K562 (cell line): ENCODE results near the gene ERICH6. TPM values are rescaled to one million over a fixed set of nuclear protein-coding genes. Genes with fewer than 3 reads are reported as not detected.

Source experiments
- CBX3 ChIP-seq, 2 experiments: IDR thresholded peaks; 1 replicate in 1 of 2; 2 replicates in 1 of 2; pipeline ENCODE4 v1.6.1; 2012; ENCODE audit warnings: inconsistent platforms in 2 of 2, low read length in 2 of 2, borderline replicate concordance in 1 of 2, control low read depth in 1 of 2
- CBX5 ChIP-seq: IDR thresholded peaks from 2 replicates; pipeline ENCODE4 v1.6.1; 2014; ENCODE audit warnings: low read depth, borderline replicate concordance
- CHD1 ChIP-seq: fragments of 200-600 bp; sonication (generic); IDR thresholded peaks from one replicate; pipeline ENCODE4 v1.6.1; 2012; ENCODE audit warnings: mild to moderate bottlenecking, moderate library complexity, low read length, inconsistent platforms
- CREM ChIP-seq: IDR thresholded peaks from 2 replicates; pipeline ENCODE4 v1.6.1; 2014; ENCODE audit warnings: antibody characterized with exemption, low read depth
- CTBP1 ChIP-seq: fragments of 450-650 bp; IDR thresholded peaks from 2 replicates; pipeline ENCODE4 v1.6.1; 2016; ENCODE audit warnings: borderline replicate concordance
- DPF2 ChIP-seq: fragments of 450-650 bp; IDR thresholded peaks from 2 replicates; pipeline ENCODE4 v1.6.1; 2016
- EHMT2 ChIP-seq: fragments of 450-650 bp; IDR thresholded peaks from 2 replicates; pipeline ENCODE4 v1.6.1; 2018; ENCODE audit warnings: antibody characterized with exemption
- ESRRA ChIP-seq: fragments of 450-650 bp; IDR thresholded peaks from 2 replicates; pipeline ENCODE4 v1.6.1; 2014; ENCODE audit warnings: low read depth, mild to moderate bottlenecking, moderate library complexity, borderline replicate concordance
- FOXK2 ChIP-seq, 2 experiments: fragments of 450-650 bp; IDR thresholded peaks in 1 of 2; conservative IDR thresholded peaks in 1 of 2; 2 replicates each; pipeline ENCODE4 v1.6.1; 2016; ENCODE audit warnings: low read depth in 2 of 2, mild to moderate bottlenecking in 1 of 2
- GATA2 ChIP-seq: sonication (generic); formaldehyde crosslinking; IDR thresholded peaks from 2 replicates; pipeline ENCODE4 v1.4.0; 2020; ENCODE audit warnings: mild to moderate bottlenecking, missing genetic modification reagents
- GATAD2A ChIP-seq: fragments of 450-650 bp; IDR thresholded peaks from 2 replicates; pipeline ENCODE4 v1.6.1; 2017
- MECOM ChIP-seq: fragments of 250-450 bp; sonication (Bioruptor Pico); IDR thresholded peaks from 2 replicates; pipeline ENCODE4 v1.8.0; 2022; ENCODE audit warnings: inconsistent platforms
- MTA1 ChIP-seq: fragments of 450-650 bp; IDR thresholded peaks from 2 replicates; pipeline ENCODE4 v1.6.1; 2017; ENCODE audit warnings: borderline replicate concordance
- MXI1 ChIP-seq: IDR thresholded peaks from 2 replicates; pipeline ENCODE4 v1.6.1; 2011; ENCODE audit warnings: low read depth, mild to moderate bottlenecking, improper control_type of control experiment, low read length
- NCOA1 ChIP-seq: fragments of 450-650 bp; IDR thresholded peaks from 2 replicates; pipeline ENCODE4 v1.6.1; 2016; ENCODE audit warnings: low read depth
- NONO ChIP-seq, 2 experiments: fragments of 200-400 bp in 1 of 2; fragments of 450-650 bp in 1 of 2; formaldehyde crosslinking in 1 of 2; IDR thresholded peaks; 2 replicates each; pipeline ENCODE4 v1.6.1; 2017; ENCODE audit warnings: low read depth in 2 of 2, mild to moderate bottlenecking in 2 of 2, moderate library complexity in 2 of 2, low read length in 1 of 2
- TBL1XR1 ChIP-seq, 2 experiments: IDR thresholded peaks; 2 replicates each; pipeline ENCODE4 v1.6.1; 2012; ENCODE audit warnings: improper control_type of control experiment in 2 of 2, low read length in 2 of 2, mild to moderate bottlenecking in 1 of 2
- TOE1 ChIP-seq, 2 experiments: fragments of 450-650 bp in 1 of 2; sonication (generic) in 1 of 2; formaldehyde crosslinking in 1 of 2; IDR thresholded peaks; 2 replicates each; pipeline versions ENCODE4 v1.7.1 to v1.8.0; 2016 to 2022; ENCODE audit warnings: borderline replicate concordance in 2 of 2, mild to moderate bottlenecking in 2 of 2, antibody characterized with exemption in 1 of 2, inconsistent platforms in 1 of 2, low read depth in 1 of 2, missing genetic modification reagents in 1 of 2, moderate library complexity in 1 of 2
- TRIM24 ChIP-seq, 2 experiments: fragments of 450-650 bp; IDR thresholded peaks; 2 replicates each; pipeline ENCODE4 v1.6.1; 2016
- TRIM28 ChIP-seq: fragments of 450-650 bp; IDR thresholded peaks from 2 replicates; pipeline ENCODE4 v1.6.1; 2017
- ZNF12 ChIP-seq: sonication (generic); formaldehyde crosslinking; IDR thresholded peaks from 2 replicates; pipeline ENCODE4 v1.4.0; 2020; ENCODE audit warnings: mild to moderate bottlenecking, missing genetic modification reagents
- ZNF740 ChIP-seq, 3 experiments: fragments of 200-800 bp in 1 of 3; sonication (Bioruptor generic) in 1 of 3; sonication (generic) in 1 of 3; formaldehyde crosslinking in 1 of 3; IDR thresholded peaks; 2 replicates each; pipeline versions ENCODE4 v1.6.1 to v1.8.0; 2016 to 2022; ENCODE audit warnings: mild to moderate bottlenecking in 2 of 3, missing compliant biosample characterization in 2 of 3, missing genetic modification characterization in 2 of 3, missing genetic modification reagents in 1 of 3
- ZSCAN29 ChIP-seq: fragments of 450-650 bp; IDR thresholded peaks from 2 replicates; pipeline ENCODE4 v1.6.1; 2017
- polyA plus RNA-seq, 8 experiments: library from polyadenylated mRNA; depleted of rRNA in 4 of 8; stranded (reverse) in 5 of 8; unstranded in 3 of 8; fragments of >200 nt; fragmentation: Nextera tagmentation in 2 of 8; fragmentation: Illumina TruSeq in 1 of 8; extraction: Ambion mirVana in 2 of 8; extraction: Trizol in 1 of 8; gene quantifications; 2 replicates each; pipeline versions ENCODE4 v1.2.1 to v1.2.3, GENCODE V29; 2011 to 2014; ENCODE audit warnings: inconsistent platforms in 1 of 8, missing spikeins in 1 of 8
- total RNA-seq, 7 experiments: library from RNA; depleted of rRNA in 6 of 7; stranded (reverse); fragments of >200 nt in 6 of 7; fragmentation: Illumina TruSeq in 2 of 7; extraction: Trizol in 2 of 7; gene quantifications; 2 replicates each; pipeline versions ENCODE4 v1.2.1 to v1.2.3, GENCODE V29; 2011 to 2021; ENCODE audit warnings: low replicate concordance in 1 of 7
- TF ChIP-seq, protein P1 (sequence below): sonication (generic); IDR thresholded peaks from 2 replicates; pipeline ENCODE4 v1.6.1; 2016
- TF ChIP-seq, protein P2 (sequence below): sonication (generic); formaldehyde crosslinking; IDR thresholded peaks from 2 replicates; pipeline ENCODE4 v1.8.0; 2022; ENCODE audit warnings: mild to moderate bottlenecking, missing genetic modification reagents
- TF ChIP-seq, protein P3 (sequence below): sonication (generic); formaldehyde crosslinking; IDR thresholded peaks from 2 replicates; pipeline ENCODE4 v1.8.0; 2023; ENCODE audit warnings: mild to moderate bottlenecking, missing genetic modification reagents

The ERICH6 gene
- total and polyA plus RNA-seq, 9 of the 15 experiments (the other 6 are each of a cell fraction or from before 2014, with no cell fraction given) = not detected

GRCh38 chr3:150733373-150733935 is 29.7 kb upstream of the ERICH6 start (continued):
- TF ChIP-seq CREM (peak; percentile 56), TOE1 (IDR thresholded peaks at IDR 0.05; ENCODE audit: borderline replicate concordance) (peak; percentile 57; the same call in 1 of the 2 replicates), TOE1 (CRISPR knock-in tag; IDR thresholded peaks at IDR 0.05; ENCODE audit: borderline replicate concordance, low read depth) (no peak), ESRRA (peak; percentile 41; the same call in 1 of the 2 replicates), NCOA1 (peak; percentile 64; the same call in 1 of the 2 replicates), NONO (IDR thresholded peaks at IDR 0.05; ENCODE audit: low read depth in 2 of 2, low read length in 1 of 2) (peak in 1 of 2 experiments; percentile 9; a peak in 1 of 4 replicates), CBX3 (IDR thresholded peaks at IDR 0.05; ENCODE audit: borderline replicate concordance in 1 of 2, low read length in 2 of 2) (peak in 1 of 2 experiments; percentile 21; a peak in 1 of 3 replicates), CBX5 (no peak), MXI1 (0 out of 2 replicates have a peak, but pooled peaks have one; percentile 38), DPF2 (peak; percentile 88), ZSCAN29 (0 out of 2 replicates have a peak, but pooled peaks have one; percentile 31), ZNF740 (CRISPR knock-in tag; IDR thresholded peaks at IDR 0.05) (0 out of 2 replicates have a peak, but pooled peaks have one; percentile 37), ZNF740 (tag; IDR thresholded peaks at IDR 0.05) (peak in 1 of 2 experiments; percentile 71; a peak in 1 of 4 replicates), MTA1 (peak; percentile 82; the same call in 1 of the 2 replicates), CTBP1 (peak; percentile 36; the same call in 1 of the 2 replicates), TRIM28 (peak; percentile 61; the same call in 1 of the 2 replicates), MECOM (CRISPR knock-in tag) (peak; percentile 96), TRIM24 (IDR thresholded peaks at IDR 0.05) (peak in 1 of 2 experiments; percentile 56; a peak in 2 of 4 replicates), GATAD2A (no peak), ZNF12 (CRISPR knock-in tag) (peak; percentile 94), FOXK2 (conservative IDR thresholded peaks at IDR 0.05 in 1 of 2, IDR thresholded peaks at IDR 0.05 in 1 of 2; ENCODE audit: low read depth in 2 of 2) (peak in 1 of 2 experiments; percentile 44; a peak in 3 of 4 replicates), EHMT2 (peak; percentile 63; the same call in 1 of the 2 replicates), GATA2 (CRISPR knock-in tag) (peak; percentile 58; the same call in 1 of the 2 replicates), TBL1XR1 (IDR thresholded peaks at IDR 0.05; ENCODE audit: low read length in 2 of 2) (peak; percentile 45 to 70; a peak in 2 of 4 replicates), CHD1 (no peak)
- TF ChIP-seq, protein P1, sequence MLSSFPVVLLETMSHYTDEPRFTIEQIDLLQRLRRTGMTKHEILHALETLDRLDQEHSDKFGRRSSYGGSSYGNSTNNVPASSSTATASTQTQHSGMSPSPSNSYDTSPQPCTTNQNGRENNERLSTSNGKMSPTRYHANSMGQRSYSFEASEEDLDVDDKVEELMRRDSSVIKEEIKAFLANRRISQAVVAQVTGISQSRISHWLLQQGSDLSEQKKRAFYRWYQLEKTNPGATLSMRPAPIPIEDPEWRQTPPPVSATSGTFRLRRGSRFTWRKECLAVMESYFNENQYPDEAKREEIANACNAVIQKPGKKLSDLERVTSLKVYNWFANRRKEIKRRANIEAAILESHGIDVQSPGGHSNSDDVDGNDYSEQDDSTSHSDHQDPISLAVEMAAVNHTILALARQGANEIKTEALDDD = peak; percentile 49
- TF ChIP-seq, protein P2, sequence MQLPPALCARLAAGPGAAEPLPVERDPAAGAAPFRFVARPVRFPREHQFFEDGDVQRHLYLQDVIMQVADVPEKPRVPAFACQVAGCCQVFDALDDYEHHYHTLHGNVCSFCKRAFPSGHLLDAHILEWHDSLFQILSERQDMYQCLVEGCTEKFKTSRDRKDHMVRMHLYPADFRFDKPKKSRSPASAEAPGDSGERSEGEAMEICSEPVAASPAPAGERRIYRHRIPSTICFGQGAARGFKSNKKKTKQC (CRISPR knock-in tag) = no peak
- TF ChIP-seq, protein P3, sequence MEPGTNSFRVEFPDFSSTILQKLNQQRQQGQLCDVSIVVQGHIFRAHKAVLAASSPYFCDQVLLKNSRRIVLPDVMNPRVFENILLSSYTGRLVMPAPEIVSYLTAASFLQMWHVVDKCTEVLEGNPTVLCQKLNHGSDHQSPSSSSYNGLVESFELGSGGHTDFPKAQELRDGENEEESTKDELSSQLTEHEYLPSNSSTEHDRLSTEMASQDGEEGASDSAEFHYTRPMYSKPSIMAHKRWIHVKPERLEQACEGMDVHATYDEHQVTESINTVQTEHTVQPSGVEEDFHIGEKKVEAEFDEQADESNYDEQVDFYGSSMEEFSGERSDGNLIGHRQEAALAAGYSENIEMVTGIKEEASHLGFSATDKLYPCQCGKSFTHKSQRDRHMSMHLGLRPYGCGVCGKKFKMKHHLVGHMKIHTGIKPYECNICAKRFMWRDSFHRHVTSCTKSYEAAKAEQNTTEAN (CRISPR knock-in tag) = no peak
